ENCODE data around the gene MYOF.
"Not testable (repeated sequence)": the region's sequence is repeated elsewhere in the genome, so short reads cannot be mapped to it uniquely, and the experiment has no call there.

MYOF gene

DNA sequence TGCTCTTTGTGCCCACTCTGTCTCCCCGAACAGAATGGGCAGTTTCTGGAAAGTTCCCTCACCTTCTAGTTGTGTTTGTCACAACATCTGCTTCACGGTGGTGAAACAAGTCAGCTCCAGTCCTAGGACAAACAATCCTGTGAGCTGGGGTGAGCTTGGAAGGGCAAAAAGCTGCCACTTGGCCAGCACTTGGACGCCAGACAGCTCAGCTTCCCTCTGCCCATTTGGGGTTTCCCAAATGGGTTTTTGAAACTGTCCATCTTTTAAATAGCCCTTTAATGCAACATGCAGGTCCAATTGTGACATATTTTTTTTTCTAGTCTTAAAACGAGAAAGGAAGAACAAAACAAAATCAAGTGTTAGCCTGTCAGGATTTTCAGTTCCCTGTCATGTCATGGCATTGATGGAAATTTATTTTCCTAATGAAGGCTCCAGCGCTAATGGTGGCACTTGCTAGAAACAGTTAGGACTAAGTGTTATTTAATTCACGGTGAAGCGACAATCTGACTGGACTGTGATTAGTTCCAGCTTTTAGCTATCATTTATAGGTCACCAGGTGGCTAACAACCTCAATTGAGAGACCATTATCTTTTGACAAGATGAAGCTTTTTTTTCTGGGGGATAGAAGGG lies 181.7 kb downstream of the MYOF start:
- no peak for DNase-seq (ENCODE audit: low read depth in 3 of 3, low spot score in 1 of 3)

- no peak for DNase-seq (ENCODE audit: low read depth in 3 of 3, low spot score in 1 of 3)
These were observed 182.4 kb downstream of the MYOF start for GRCh38 chr10:93299606-93300287.

GRCh38 chr10:93299195-93299594 lies 182.9 kb downstream of the MYOF start:
- no peak for DNase-seq (ENCODE audit: low read depth in 3 of 3, low spot score in 1 of 3)

DNA sequence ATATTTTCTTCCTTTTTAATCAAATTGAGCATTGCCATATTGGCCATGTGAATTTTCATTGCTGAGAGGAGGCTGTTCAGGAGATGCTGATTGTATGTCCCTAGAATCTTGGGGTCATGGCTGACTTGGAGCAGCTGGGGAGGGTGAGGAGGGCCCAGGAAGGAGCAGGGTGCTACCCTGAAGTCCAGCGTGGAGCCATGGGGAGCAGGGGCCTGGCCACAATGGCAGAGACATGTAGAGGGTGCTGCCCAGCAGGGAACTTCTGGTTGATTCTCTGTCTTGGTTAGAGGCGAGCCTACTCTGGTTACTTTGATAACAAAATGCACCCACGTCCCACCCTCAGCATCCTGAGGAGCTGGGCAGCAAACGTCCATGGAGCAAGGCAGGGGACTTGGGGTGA lies 186.0 kb downstream of the MYOF start:
- DNase-seq (ENCODE audit: low read depth in 3 of 3, low spot score in 1 of 3), result no peak

DNA sequence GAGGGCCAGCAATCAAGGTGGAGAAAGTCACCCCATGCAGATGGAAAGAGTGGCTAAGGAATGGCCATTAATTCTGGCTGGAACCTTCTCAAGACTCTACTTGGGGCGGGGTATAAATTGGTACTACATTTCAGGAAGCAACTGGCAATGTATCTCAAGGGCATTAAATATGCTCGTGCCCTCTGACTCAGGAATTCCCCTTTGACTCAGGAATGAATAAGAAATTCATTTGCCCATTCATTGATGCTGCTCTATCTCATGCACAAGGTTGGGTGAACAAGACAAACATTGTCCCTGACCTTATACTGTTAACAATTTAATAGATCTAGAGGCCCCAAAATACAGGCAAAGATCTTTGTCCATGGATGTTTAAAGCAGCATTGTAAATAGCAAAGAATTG lies 188.1 kb downstream of the MYOF start:
- no peak for DNase-seq (ENCODE audit: low read depth in 3 of 3, low spot score in 1 of 3)

GRCh38 chr10:93290661-93291354 lies 191.3 kb downstream of the MYOF start:
- DNase-seq (ENCODE audit: low read depth in 3 of 3, low spot score in 1 of 3), result no peak

DNA sequence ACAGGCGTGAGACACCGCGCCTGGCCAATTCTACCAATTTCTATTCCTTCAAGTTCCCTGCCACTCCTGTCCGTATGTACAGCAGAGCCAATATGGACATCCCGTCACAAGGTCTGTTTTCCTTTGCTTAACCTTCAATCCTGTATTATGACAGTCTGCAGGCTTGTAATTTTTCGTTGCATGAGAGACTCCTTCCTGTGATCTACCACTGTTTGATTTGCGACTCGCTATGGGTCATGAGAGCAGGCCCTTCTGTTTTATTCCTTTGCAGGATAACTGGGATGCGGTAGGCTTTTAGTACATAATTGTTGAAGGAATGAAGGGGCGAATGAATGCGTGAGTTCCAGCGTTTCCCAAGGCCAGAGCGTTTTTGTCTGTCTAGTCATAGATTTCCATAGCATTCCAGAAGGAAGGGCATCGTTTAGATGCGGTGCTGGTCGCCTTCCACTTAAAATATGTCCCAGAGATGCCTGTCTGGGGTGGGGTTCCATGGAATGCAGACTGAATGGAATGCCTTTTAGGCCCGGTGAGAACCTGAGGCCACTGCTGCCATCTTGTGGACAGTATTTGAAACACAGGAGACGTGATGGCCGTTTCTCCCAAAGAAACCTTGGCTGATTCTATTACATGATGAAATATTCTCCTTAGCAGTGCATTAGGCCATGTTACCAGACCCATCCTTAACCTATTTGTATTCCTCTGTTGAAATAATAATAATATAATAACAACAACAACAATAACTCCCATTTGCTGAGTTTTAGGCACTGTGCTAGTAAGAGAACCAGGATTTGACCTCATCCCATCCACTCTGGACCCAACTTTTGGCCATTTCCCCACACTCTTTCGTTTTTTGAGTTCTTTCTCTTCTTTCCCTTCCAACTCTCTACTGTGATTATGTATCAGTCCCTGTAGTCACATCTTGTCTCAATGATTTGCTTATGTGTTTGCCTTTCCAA lies 193.2 kb downstream of the MYOF start:
- peak in 2 of 3 donors; percentile 5 to 12 for DNase-seq (ENCODE audit: low read depth in 3 of 3, low spot score in 1 of 3)

GRCh38 chr10:93287775-93288174 lies 194.4 kb downstream of the MYOF start:
- DNase-seq (ENCODE audit: low read depth in 3 of 3, low spot score in 1 of 3), result no peak

- DNase-seq (ENCODE audit: low read depth in 3 of 3, low spot score in 1 of 3), result not testable (repeated sequence)
These were observed 197.9 kb downstream of the MYOF start for GRCh38 chr10:93284246-93284645.

GRCh38 chr10:93281367-93281720 lies 200.8 kb downstream of the MYOF start:
- DNase-seq (ENCODE audit: low read depth in 3 of 3, low spot score in 1 of 3), result no peak

- no peak for DNase-seq (ENCODE audit: low read depth in 3 of 3, low spot score in 1 of 3)
These were observed 201.3 kb downstream of the MYOF start for GRCh38 chr10:93280699-93281366.

DNA sequence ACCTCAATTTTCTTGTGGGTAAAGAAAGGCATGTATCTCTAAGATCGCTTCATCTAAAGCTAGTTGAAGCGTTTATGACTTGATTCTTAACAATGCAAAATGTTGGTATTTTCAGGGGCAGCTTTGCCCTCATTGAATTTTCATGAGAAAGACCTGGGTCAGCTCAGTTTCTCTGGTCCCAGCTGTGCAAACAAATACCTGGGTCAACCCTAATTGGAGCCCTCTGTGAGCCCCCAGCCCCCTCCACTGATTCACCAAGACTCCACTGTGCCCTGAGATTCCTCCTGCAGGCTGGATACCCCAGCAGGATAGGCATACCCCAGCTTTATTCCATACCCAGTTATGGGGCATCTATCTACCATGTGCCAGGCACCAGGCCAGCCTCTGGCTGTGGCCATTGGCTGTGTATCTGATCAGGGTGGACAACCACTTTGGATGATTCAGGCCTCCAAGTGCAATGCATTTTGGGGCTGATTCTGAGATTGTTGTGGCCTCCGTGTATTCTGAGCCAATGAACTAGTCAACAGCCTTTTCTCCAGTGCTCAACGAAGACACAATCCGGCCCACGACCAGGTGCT lies 201.9 kb downstream of the MYOF start:
- no peak for DNase-seq (ENCODE audit: low read depth in 3 of 3, low spot score in 1 of 3)

GRCh38 chr10:93277360-93277759 lies 204.8 kb downstream of the MYOF start:
- DNase-seq (ENCODE audit: low read depth in 3 of 3, low spot score in 1 of 3), result no peak

- no peak for DNase-seq (ENCODE audit: low read depth in 3 of 3, low spot score in 1 of 3)
These were observed 207.7 kb downstream of the MYOF start for GRCh38 chr10:93274419-93274818.

- DNase-seq (ENCODE audit: low read depth in 3 of 3, low spot score in 1 of 3), result no peak
These were observed 209.1 kb downstream of the MYOF start for GRCh38 chr10:93272884-93273675.

GRCh38 chr10:93271347-93271746 lies 210.8 kb downstream of the MYOF start:
- no peak for DNase-seq (ENCODE audit: low read depth in 3 of 3, low spot score in 1 of 3)

DNA sequence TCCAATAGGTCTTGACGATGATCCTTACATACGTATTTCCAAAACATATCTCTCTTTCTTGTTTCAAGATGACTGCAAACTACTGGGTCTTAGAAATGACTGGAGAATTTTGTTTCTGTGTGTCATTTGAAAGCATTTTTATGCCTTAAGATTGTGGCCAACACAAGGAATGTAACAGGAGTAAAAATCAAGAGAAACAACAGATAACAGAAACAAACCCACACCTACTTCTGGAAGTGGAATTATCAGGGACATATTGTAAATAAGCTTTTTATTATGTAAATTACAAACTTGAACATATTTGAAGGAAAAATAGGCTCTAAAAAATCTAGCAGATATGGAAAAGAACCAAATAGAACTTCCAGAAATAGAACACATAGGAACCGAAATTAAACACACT lies 212.9 kb downstream of the MYOF start:
- no peak for DNase-seq (ENCODE audit: low read depth in 3 of 3, low spot score in 1 of 3)

DNA sequence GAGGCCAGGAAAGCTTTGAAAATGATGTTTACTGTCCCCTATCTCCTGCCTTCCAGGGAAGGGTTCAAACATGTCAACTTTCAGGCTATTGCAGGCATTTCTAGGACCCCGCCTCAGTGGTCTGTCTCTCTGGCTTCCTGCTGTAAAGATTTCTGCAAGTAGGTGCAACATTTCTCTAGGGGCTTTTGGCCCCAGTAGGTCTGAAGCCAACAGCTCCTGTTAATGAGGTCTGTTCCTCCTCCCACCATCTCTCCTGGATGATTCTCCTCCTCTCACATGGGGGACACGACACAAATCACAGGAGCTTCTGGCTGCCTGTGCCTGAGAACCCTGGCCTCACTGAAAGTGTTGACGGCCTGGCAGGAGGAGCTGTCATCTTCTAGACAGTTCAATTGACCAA lies 214.1 kb downstream of the MYOF start:
- no peak for DNase-seq (ENCODE audit: low read depth in 3 of 3, low spot score in 1 of 3)

- no peak for DNase-seq (ENCODE audit: low read depth in 3 of 3, low spot score in 1 of 3)
These were observed 214.6 kb downstream of the MYOF start for GRCh38 chr10:93267521-93267920.

- no peak for DNase-seq (ENCODE audit: low read depth in 3 of 3, low spot score in 1 of 3)
These were observed 215.3 kb downstream of the MYOF start for GRCh38 chr10:93266858-93267257.
